H1 (cell line): Measurements from ENCODE around the gene AMBP. TPM values are rescaled to one million over a fixed set of nuclear protein-coding genes. Genes with fewer than 3 reads are reported as not detected.

Experiments
- BRCA1 ChIP-seq: IDR thresholded peaks from 2 replicates; pipeline ENCODE4 v1.6.1; 2012; ENCODE audit warnings: low read depth, low read length, improper control_type of control experiment
- CBX5 ChIP-seq: fragments of 300-800, 300-1000 bp; sonication (generic); IDR thresholded peaks from 2 replicates; pipeline ENCODE4 v1.7.1; 2016; ENCODE audit warnings: antibody characterized with exemption, low read length, low read depth
- CHD2 ChIP-seq: IDR thresholded peaks from 2 replicates; pipeline ENCODE4 v1.6.1; 2012; ENCODE audit warnings: low read length, improper control_type of control experiment
- FOSL1 ChIP-seq: IDR thresholded peaks from 2 replicates; pipeline ENCODE4 v1.6.1; 2011; ENCODE audit warnings: mild to moderate bottlenecking, low read depth, low read length, moderate library complexity; ENCODE audit not compliant: insufficient read depth
- HDAC2 ChIP-seq, 2 experiments: fragments of 300-600 bp in 1 of 2; sonication (generic) in 1 of 2; IDR thresholded peaks; 2 replicates each; pipeline ENCODE4 v1.6.1; 2011 to 2012; ENCODE audit warnings: low read depth in 2 of 2, low read length in 2 of 2, mild to moderate bottlenecking in 2 of 2, moderate library complexity in 2 of 2, borderline replicate concordance in 1 of 2, inconsistent platforms in 1 of 2
- KDM4A ChIP-seq: IDR thresholded peaks from one replicate; pipeline ENCODE4 v1.7.1; 2012; ENCODE audit warnings: low read depth, mild to moderate bottlenecking, moderate library complexity, low read length, inconsistent platforms; ENCODE audit not compliant: severe bottlenecking
- NANOG ChIP-seq: IDR thresholded peaks from 2 replicates; pipeline ENCODE4 v1.6.1; 2011; ENCODE audit warnings: low read length, low read depth, mild to moderate bottlenecking, inconsistent platforms; ENCODE audit not compliant: insufficient read depth, poor library complexity, severe bottlenecking
- POLR2AphosphoS5 ChIP-seq: IDR thresholded peaks from 2 replicates; pipeline ENCODE4 v1.6.1; 2011; ENCODE audit warnings: low read depth, low read length
- POU5F1 ChIP-seq: IDR thresholded peaks from 2 replicates; pipeline ENCODE4 v1.6.1; 2011; ENCODE audit warnings: low read depth, mild to moderate bottlenecking, low read length, moderate library complexity
- TBP ChIP-seq: IDR thresholded peaks from 2 replicates; pipeline ENCODE4 v1.6.1; 2011; ENCODE audit warnings: low read depth, low read length, improper control_type of control experiment
- YY1 ChIP-seq: IDR thresholded peaks from 2 replicates; pipeline ENCODE4 v1.6.1; 2011; ENCODE audit warnings: low read depth, mild to moderate bottlenecking, low read length
- polyA plus RNA-seq, 7 experiments: library from polyadenylated mRNA; depleted of rRNA in 3 of 7; stranded (reverse) in 5 of 7; unstranded in 2 of 7; fragments of >200 nt in 5 of 7; fragments of 200-250 nt in 2 of 7; gene quantifications; 1 replicate in 5 of 7; 2 replicates in 1 of 7; 4 replicates in 1 of 7; pipeline versions ENCODE4 v1.2.1 to v1.2.3, GENCODE V29; 2011 to 2013; ENCODE audit warnings: missing spikeins in 2 of 7, mixed read lengths in 2 of 7
- total RNA-seq: library from RNA; stranded (reverse); fragmentation: NEBNext Ultra II Directional; extraction: Animal tissue kit (Norgen Biotek cat#: 25700); gene quantifications from 2 replicates; pipeline ENCODE4 v1.2.1, GENCODE V29; 2021
- TF ChIP-seq, protein P1 (sequence below): fragments of 300-600 bp; sonication (generic); IDR thresholded peaks from 2 replicates; pipeline ENCODE4 v1.7.1; 2012; ENCODE audit warnings: low read length, moderate library complexity, mild to moderate bottlenecking, inconsistent platforms; ENCODE audit not compliant: insufficient replicate concordance

Gene AMBP
- total and polyA plus RNA-seq, 2 of the 8 experiments (the other 6 are each of a cell fraction or from before 2014, with no cell fraction given): 3.0 to 4.0 TPM

DNA sequence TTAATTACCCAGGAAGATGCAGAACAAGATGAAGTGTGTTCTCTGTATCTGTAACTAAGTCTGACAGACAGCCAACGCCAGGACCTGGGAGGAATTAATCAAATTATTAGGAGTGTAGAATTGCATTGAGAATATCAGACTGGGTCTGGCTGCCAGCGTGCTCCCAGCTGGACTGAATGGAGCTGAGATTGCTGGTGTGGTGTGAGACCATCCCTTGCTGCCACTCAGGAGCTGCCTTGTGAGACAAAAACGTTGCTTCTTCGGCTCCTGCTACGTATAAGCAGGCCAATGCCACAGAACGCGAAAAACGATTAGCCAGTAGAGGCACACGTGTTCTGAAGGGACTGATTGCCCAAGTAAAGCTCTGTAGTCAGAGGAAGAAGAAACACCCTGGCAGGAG lies 66.8 kb downstream of the AMBP start (continued):
- TF ChIP-seq, protein P1, sequence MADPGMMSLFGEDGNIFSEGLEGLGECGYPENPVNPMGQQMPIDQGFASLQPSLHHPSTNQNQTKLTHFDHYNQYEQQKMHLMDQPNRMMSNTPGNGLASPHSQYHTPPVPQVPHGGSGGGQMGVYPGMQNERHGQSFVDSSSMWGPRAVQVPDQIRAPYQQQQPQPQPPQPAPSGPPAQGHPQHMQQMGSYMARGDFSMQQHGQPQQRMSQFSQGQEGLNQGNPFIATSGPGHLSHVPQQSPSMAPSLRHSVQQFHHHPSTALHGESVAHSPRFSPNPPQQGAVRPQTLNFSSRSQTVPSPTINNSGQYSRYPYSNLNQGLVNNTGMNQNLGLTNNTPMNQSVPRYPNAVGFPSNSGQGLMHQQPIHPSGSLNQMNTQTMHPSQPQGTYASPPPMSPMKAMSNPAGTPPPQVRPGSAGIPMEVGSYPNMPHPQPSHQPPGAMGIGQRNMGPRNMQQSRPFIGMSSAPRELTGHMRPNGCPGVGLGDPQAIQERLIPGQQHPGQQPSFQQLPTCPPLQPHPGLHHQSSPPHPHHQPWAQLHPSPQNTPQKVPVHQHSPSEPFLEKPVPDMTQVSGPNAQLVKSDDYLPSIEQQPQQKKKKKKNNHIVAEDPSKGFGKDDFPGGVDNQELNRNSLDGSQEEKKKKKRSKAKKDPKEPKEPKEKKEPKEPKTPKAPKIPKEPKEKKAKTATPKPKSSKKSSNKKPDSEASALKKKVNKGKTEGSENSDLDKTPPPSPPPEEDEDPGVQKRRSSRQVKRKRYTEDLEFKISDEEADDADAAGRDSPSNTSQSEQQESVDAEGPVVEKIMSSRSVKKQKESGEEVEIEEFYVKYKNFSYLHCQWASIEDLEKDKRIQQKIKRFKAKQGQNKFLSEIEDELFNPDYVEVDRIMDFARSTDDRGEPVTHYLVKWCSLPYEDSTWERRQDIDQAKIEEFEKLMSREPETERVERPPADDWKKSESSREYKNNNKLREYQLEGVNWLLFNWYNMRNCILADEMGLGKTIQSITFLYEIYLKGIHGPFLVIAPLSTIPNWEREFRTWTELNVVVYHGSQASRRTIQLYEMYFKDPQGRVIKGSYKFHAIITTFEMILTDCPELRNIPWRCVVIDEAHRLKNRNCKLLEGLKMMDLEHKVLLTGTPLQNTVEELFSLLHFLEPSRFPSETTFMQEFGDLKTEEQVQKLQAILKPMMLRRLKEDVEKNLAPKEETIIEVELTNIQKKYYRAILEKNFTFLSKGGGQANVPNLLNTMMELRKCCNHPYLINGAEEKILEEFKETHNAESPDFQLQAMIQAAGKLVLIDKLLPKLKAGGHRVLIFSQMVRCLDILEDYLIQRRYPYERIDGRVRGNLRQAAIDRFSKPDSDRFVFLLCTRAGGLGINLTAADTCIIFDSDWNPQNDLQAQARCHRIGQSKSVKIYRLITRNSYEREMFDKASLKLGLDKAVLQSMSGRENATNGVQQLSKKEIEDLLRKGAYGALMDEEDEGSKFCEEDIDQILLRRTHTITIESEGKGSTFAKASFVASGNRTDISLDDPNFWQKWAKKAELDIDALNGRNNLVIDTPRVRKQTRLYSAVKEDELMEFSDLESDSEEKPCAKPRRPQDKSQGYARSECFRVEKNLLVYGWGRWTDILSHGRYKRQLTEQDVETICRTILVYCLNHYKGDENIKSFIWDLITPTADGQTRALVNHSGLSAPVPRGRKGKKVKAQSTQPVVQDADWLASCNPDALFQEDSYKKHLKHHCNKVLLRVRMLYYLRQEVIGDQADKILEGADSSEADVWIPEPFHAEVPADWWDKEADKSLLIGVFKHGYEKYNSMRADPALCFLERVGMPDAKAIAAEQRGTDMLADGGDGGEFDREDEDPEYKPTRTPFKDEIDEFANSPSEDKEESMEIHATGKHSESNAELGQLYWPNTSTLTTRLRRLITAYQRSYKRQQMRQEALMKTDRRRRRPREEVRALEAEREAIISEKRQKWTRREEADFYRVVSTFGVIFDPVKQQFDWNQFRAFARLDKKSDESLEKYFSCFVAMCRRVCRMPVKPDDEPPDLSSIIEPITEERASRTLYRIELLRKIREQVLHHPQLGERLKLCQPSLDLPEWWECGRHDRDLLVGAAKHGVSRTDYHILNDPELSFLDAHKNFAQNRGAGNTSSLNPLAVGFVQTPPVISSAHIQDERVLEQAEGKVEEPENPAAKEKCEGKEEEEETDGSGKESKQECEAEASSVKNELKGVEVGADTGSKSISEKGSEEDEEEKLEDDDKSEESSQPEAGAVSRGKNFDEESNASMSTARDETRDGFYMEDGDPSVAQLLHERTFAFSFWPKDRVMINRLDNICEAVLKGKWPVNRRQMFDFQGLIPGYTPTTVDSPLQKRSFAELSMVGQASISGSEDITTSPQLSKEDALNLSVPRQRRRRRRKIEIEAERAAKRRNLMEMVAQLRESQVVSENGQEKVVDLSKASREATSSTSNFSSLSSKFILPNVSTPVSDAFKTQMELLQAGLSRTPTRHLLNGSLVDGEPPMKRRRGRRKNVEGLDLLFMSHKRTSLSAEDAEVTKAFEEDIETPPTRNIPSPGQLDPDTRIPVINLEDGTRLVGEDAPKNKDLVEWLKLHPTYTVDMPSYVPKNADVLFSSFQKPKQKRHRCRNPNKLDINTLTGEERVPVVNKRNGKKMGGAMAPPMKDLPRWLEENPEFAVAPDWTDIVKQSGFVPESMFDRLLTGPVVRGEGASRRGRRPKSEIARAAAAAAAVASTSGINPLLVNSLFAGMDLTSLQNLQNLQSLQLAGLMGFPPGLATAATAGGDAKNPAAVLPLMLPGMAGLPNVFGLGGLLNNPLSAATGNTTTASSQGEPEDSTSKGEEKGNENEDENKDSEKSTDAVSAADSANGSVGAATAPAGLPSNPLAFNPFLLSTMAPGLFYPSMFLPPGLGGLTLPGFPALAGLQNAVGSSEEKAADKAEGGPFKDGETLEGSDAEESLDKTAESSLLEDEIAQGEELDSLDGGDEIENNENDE: no peak
- no peak for TF ChIP-seq POU5F1
- no peak for TF ChIP-seq HDAC2 (IDR thresholded peaks at IDR 0.05; ENCODE audit: borderline replicate concordance in 1 of 2, low read depth in 2 of 2, low read length in 2 of 2)
- TF ChIP-seq CHD2: no peak
- no peak for TF ChIP-seq POLR2AphosphoS5
- no peak for TF ChIP-seq YY1
- no peak for TF ChIP-seq BRCA1
- no peak for TF ChIP-seq NANOG
- no peak for TF ChIP-seq TBP
- no peak for TF ChIP-seq FOSL1
- no peak for TF ChIP-seq KDM4A
- no peak for TF ChIP-seq CBX5
